ENCODE measurements around the gene HLA-DRA. TPM values are rescaled to one million over a fixed set of nuclear protein-coding genes. Genes with fewer than 3 reads are reported as not detected.

The HLA-DRA gene
- total RNA-seq, 4 donors from 2014 or later, result 179 to 620 (median 253) TPM

DNA sequence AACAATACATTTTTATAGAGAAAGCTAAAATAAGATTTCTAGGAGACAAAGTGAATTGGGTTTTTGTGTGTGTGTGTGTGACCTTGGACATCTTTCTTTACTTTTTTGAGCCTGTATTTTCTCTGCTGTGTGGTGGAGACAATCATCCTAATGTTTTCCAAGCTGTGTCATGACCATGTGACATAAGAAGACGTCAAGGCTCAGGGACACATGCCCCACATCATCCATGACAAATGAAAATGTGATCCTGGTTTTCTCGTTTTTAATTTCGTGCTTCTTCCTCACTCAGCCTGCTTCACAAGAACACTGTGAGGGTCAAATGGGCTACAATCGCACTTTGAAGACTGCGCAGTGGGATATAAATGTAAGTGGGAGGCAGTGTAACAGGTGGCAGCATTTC, 28.8 kb upstream of the HLA-DRA start:
- H3K4me1 ChIP-seq, result peaks cover 0 to 6% (median 2%) of the 10 kb centered on the region in 4 donors
- WGBS, 2 donors, result 42 to 48% methylated on average over 5 of the region's 5 CpGs
- TF ChIP-seq CTCF (IDR thresholded peaks at IDR 0.05) (no peak), EP300 (IDR thresholded peaks at IDR 0.05) (no peak), POLR2A (IDR thresholded peaks at IDR 0.05) (no peak)
- H3K4me3 ChIP-seq, result no peak overlapping the region
- no peak overlapping the region for H3K27ac ChIP-seq
- H3K9me3 ChIP-seq, result no peaks in the 10 kb centered on the region
- no peaks in the 10 kb centered on the region for H3K36me3 ChIP-seq
- peaks cover 0 to 82% of the 10 kb centered on the region in 2 donors for H3K27me3 ChIP-seq
- DNase-seq (ENCODE audit: low spot score in 2 of 2), result no peak

GRCh38 chr6:32411566-32412327, 27.9 kb upstream of the HLA-DRA start:
- H3K4me1 ChIP-seq, result peaks cover 0 to 7% (median 2%) of the 10 kb centered on the region in 4 donors
- no peak for DNase-seq (ENCODE audit: low spot score in 2 of 2)
- H3K4me3 ChIP-seq, result no peak overlapping the region
- WGBS, 2 donors, result 63 to 77% methylated on average over 9 of the region's 9 CpGs
- H3K9me3 ChIP-seq, result no peaks in the 10 kb centered on the region
- H3K36me3 ChIP-seq, result no peaks in the 10 kb centered on the region
- no peak overlapping the region for H3K27ac ChIP-seq
- peaks cover 0 to 82% of the 10 kb centered on the region in 2 donors for H3K27me3 ChIP-seq
- TF ChIP-seq CTCF (IDR thresholded peaks at IDR 0.05) (no peak), POLR2A (IDR thresholded peaks at IDR 0.05) (no peak), EP300 (IDR thresholded peaks at IDR 0.05) (no peak)

GRCh38 chr6:32413427-32414047, 26.1 kb upstream of the HLA-DRA start:
- no peak for TF ChIP-seq POLR2A (IDR thresholded peaks at IDR 0.05)
- peak; percentile 85 to 96 (median 90) for TF ChIP-seq CTCF (IDR thresholded peaks at IDR 0.05)
- TF ChIP-seq EP300 (IDR thresholded peaks at IDR 0.05), result no peak
- no peaks in the 10 kb centered on the region for H3K9me3 ChIP-seq
- H3K4me3 ChIP-seq, result no peak overlapping the region
- H3K27ac ChIP-seq, result no peak overlapping the region
- 5 to 7% methylated on average over 11 of the region's 11 CpGs for WGBS, 2 donors
- H3K36me3 ChIP-seq, result no peaks in the 10 kb centered on the region
- H3K27me3 ChIP-seq, result peaks cover 0 to 77% of the 10 kb centered on the region in 2 donors
- DNase-seq (ENCODE audit: low spot score in 2 of 2), result peak; percentile 43 to 77
- H3K4me1 ChIP-seq, result peaks cover 0 to 7% (median 2%) of the 10 kb centered on the region in 4 donors

- Histone ChIP-seq H3K4me1 (peaks cover 0 to 7% (median 2%) of the 10 kb centered on the region in 4 donors), H3K27ac (no peak overlapping the region), H3K36me3 (no peaks in the 10 kb centered on the region), H3K27me3 (peaks cover 0 to 85% of the 10 kb centered on the region in 2 donors), H3K4me3 (no peak overlapping the region), H3K9me3 (no peaks in the 10 kb centered on the region)
- TF ChIP-seq EP300 (IDR thresholded peaks at IDR 0.05) (no peak), POLR2A (IDR thresholded peaks at IDR 0.05) (no peak), CTCF (IDR thresholded peaks at IDR 0.05) (peak; percentile 86 to 100 (median 97))
- whole genome bisulfite sequencing, 2 donors, result 5 to 9% methylated on average over 13 of the region's 13 CpGs
- peak; percentile 62 to 88 for DNase-seq (ENCODE audit: low spot score in 2 of 2)
These were observed 24.1 kb upstream of the HLA-DRA start for GRCh38 chr6:32415521-32416019.

DNA sequence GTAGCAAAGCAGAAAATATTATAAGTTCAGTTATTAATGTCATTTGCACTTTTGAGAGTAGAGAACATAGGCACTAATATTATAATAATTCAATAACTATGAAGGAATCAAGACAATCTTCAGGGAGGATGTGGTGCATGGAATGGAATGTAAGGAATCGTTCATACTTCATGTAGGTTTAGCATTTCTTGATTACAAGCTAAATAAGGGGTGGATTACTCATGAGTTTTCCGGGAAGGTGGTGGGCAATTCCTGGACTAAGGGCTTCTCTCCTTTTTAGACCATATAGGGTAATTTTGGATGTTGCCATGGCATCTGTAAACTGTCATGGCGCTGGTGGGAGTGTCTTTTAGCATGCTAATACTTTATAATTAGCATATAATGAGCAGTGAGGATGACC, 23.7 kb upstream of the HLA-DRA start:
- no peak for DNase-seq (ENCODE audit: low spot score in 2 of 2)
- no peak for TF ChIP-seq POLR2A (IDR thresholded peaks at IDR 0.05)
- no peak for TF ChIP-seq CTCF (IDR thresholded peaks at IDR 0.05)
- no peak for TF ChIP-seq EP300 (IDR thresholded peaks at IDR 0.05)
- no peaks in the 10 kb centered on the region for H3K36me3 ChIP-seq
- 71 to 75% methylated on average over 3 of the region's 3 CpGs for WGBS, 2 donors
- H3K27ac ChIP-seq, result no peak overlapping the region
- H3K4me3 ChIP-seq, result no peak overlapping the region
- no peaks in the 10 kb centered on the region for H3K9me3 ChIP-seq
- H3K4me1 ChIP-seq, result peaks cover 0 to 7% (median 2%) of the 10 kb centered on the region in 4 donors
- peaks cover 0 to 88% of the 10 kb centered on the region in 2 donors for H3K27me3 ChIP-seq
